Nephron progenitor cell (in vitro differentiated cells): ENCODE measurements around the gene MORN5.

Experiments
- DNase-seq: peaks from one replicate; pipeline ENCODE4 v3.0.0; 2021
- H3K27ac Mint-ChIP-seq: 2 replicates; pipeline ENCODE4 v1.8.0; 2021; ENCODE audit warnings: mild to moderate bottlenecking, moderate library complexity, mixed read lengths
- H3K27me3 Mint-ChIP-seq: 2 replicates; pipeline ENCODE4 v1.8.0; 2021; ENCODE audit warnings: mild to moderate bottlenecking, low read depth, mixed read lengths; ENCODE audit not compliant: poor library complexity
- H3K36me3 Mint-ChIP-seq: 2 replicates; pipeline ENCODE4 v1.8.0; 2021; ENCODE audit warnings: low read depth, mixed read lengths
- H3K4me1 Mint-ChIP-seq: 2 replicates; pipeline ENCODE4 v1.8.0; 2021; ENCODE audit warnings: mixed read lengths
- H3K4me3 Mint-ChIP-seq: 2 replicates; pipeline ENCODE4 v1.8.0; 2021; ENCODE audit warnings: mild to moderate bottlenecking, moderate library complexity, mixed read lengths
- H3K9me3 Mint-ChIP-seq: 2 replicates; pipeline ENCODE4 v1.8.0; 2021; ENCODE audit warnings: mild to moderate bottlenecking, moderate library complexity, mixed read lengths
- CTCF ChIP-seq: fragments of 200-600 bp; sonication (generic); IDR thresholded peaks from 2 replicates; pipeline ENCODE4 v1.5.0; 2021; ENCODE audit warnings: antibody characterized with exemption

The MORN5 gene

GRCh38 chr9:122226142-122226757, 66.5 kb downstream of the MORN5 start:
- H3K9me3 Mint-ChIP-seq, result no peaks in the 10 kb centered on the region
- H3K27me3 Mint-ChIP-seq, result no peaks in the 10 kb centered on the region
- TF ChIP-seq CTCF, result no peak
- H3K4me1 Mint-ChIP-seq, result peaks cover 33% of the 10 kb centered on the region
- no peak overlapping the region for H3K27ac Mint-ChIP-seq
- DNase-seq, result peak; percentile 31
- peak overlapping the region; percentile 65 for H3K4me3 Mint-ChIP-seq
- no peaks in the 10 kb centered on the region for H3K36me3 Mint-ChIP-seq

- Mint-ChIP-seq H3K4me3 (peak overlapping the region; percentile 65), H3K36me3 (no peaks in the 10 kb centered on the region), H3K27me3 (no peaks in the 10 kb centered on the region), H3K4me1 (peaks cover 33% of the 10 kb centered on the region), H3K9me3 (no peaks in the 10 kb centered on the region), H3K27ac (no peak overlapping the region)
- TF ChIP-seq CTCF, result no peak
- DNase-seq, result peak; percentile 44
Measured at GRCh38 chr9:122226758-122227574, 67.3 kb downstream of the MORN5 start.

- Mint-ChIP-seq H3K4me3 (peak overlapping the region; percentile 72), H3K36me3 (no peaks in the 10 kb centered on the region), H3K4me1 (peaks cover 34% of the 10 kb centered on the region), H3K27ac (no peak overlapping the region), H3K9me3 (no peaks in the 10 kb centered on the region), H3K27me3 (no peaks in the 10 kb centered on the region)
- no peak for DNase-seq
- TF ChIP-seq CTCF, result no peak
Measured at GRCh38 chr9:122227575-122227900, 67.8 kb downstream of the MORN5 start.

- Mint-ChIP-seq H3K9me3 (no peaks in the 10 kb centered on the region), H3K4me3 (peak overlapping the region; percentile 72), H3K36me3 (no peaks in the 10 kb centered on the region), H3K27ac (no peak overlapping the region), H3K4me1 (peaks cover 40% of the 10 kb centered on the region), H3K27me3 (no peaks in the 10 kb centered on the region)
- TF ChIP-seq CTCF, result no peak
- DNase-seq, result no peak
Measured at GRCh38 chr9:122228191-122228567, 68.5 kb downstream of the MORN5 start.

- H3K9me3 Mint-ChIP-seq, result no peaks in the 10 kb centered on the region
- H3K4me3 Mint-ChIP-seq, result peak within 1 kb of the TSS; percentile 72
- H3K36me3 Mint-ChIP-seq, result no peaks in the 10 kb centered on the region
- no peaks in the 10 kb centered on the region for H3K27me3 Mint-ChIP-seq
- DNase-seq, result peak; percentile 59
- peaks cover 43% of the 10 kb centered on the region for H3K4me1 Mint-ChIP-seq
- H3K27ac Mint-ChIP-seq, result no peak within 1 kb of the TSS
- TF ChIP-seq CTCF, result no peak
Measured at GRCh38 chr9:122228568-122229484, 69.1 kb downstream of the MORN5 start, which contains the start of gene LHX6. Gene LHX6 (minus strand): TSS chr9:122228957. CDS start chr9:122228740, 217 bp downstream.
